SKM-1 (cell line): Measurements from ENCODE around the gene SH2B3.

Experiments
- DNase-seq: peaks from one replicate; lab custom pipeline; 2025; ENCODE audit not compliant: unreplicated experiment; lab: John Stamatoyannopoulos, UW

The SH2B3 gene

GRCh38 chr12:111408686-111409402 lies 3.1 kb downstream of the SH2B3 start:
- no peak for DNase-seq

- DNase-seq: no peak
These were observed 3.7 kb downstream of the SH2B3 start for GRCh38 chr12:111409403-111409779.

- no peak for DNase-seq
These were observed 4.2 kb downstream of the SH2B3 start for GRCh38 chr12:111409780-111410430.

GRCh38 chr12:111410431-111411184 lies 4.9 kb downstream of the SH2B3 start:
- DNase-seq: no peak

- no peak for DNase-seq
These were observed 5.6 kb downstream of the SH2B3 start for GRCh38 chr12:111411185-111411764.

- no peak for DNase-seq
These were observed 6.5 kb downstream of the SH2B3 start for GRCh38 chr12:111412007-111412829.

GRCh38 chr12:111412830-111413441 lies 7.2 kb downstream of the SH2B3 start:
- DNase-seq: no peak

- no peak for DNase-seq
These were observed 7.8 kb downstream of the SH2B3 start for GRCh38 chr12:111413442-111414086.

GRCh38 chr12:111414711-111415252 lies 9.1 kb downstream of the SH2B3 start:
- no peak for DNase-seq

- no peak for DNase-seq
These were observed 11.6 kb downstream of the SH2B3 start for GRCh38 chr12:111417290-111417689.

GRCh38 chr12:111417784-111418593 lies 12.3 kb downstream of the SH2B3 start:
- DNase-seq: no peak

- no peak for DNase-seq
These were observed 12.8 kb downstream of the SH2B3 start for GRCh38 chr12:111418594-111418880.

GRCh38 chr12:111419784-111420183 lies 14.1 kb downstream of the SH2B3 start:
- no peak for DNase-seq

GRCh38 chr12:111420494-111420893 lies 14.8 kb downstream of the SH2B3 start:
- DNase-seq: no peak

GRCh38 chr12:111424189-111424792 lies 18.6 kb downstream of the SH2B3 start:
- DNase-seq: no peak

- DNase-seq: no peak
These were observed 19.1 kb downstream of the SH2B3 start for GRCh38 chr12:111424793-111425251.

GRCh38 chr12:111425655-111426054 lies 19.9 kb downstream of the SH2B3 start:
- no peak for DNase-seq

GRCh38 chr12:111426344-111427185 lies 20.8 kb downstream of the SH2B3 start:
- no peak for DNase-seq
